SK-N-SH (cell line): Measurements from ENCODE around the gene OSBPL10. TPM values are rescaled to one million over a fixed set of nuclear protein-coding genes. Genes with fewer than 3 reads are reported as not detected.

Source experiments
- CTCF ChIA-PET: fragments of 300-600, 350-600 bp; formaldehyde crosslinking; extraction: SDS; loops from one replicate; lab custom pipeline; 2021; lab: Yijun Ruan, JAX
- POLR2A ChIA-PET: fragments of 350-600 bp; sonication (Branson Sonifier 250); formaldehyde crosslinking; extraction: SDS; loops from one replicate; lab custom pipeline; 2020; ENCODE audit warnings: antibody characterized with exemption, inconsistent platforms; lab: Yijun Ruan, JAX
- DNase-seq: peaks from one replicate; pipeline ENCODE4 v3.0.0; 2012
- H2AFZ ChIP-seq: fragments of 200-600 bp; sonication (generic); 2 replicates; pipeline ENCODE4 v1.8.1; 2016; ENCODE audit warnings: antibody characterized with exemption, mild to moderate bottlenecking, low read depth
- H3F3A ChIP-seq: fragments of 200-600 bp; sonication (generic); replicated peaks from 2 replicates; pipeline ENCODE3; 2016; ENCODE audit warnings: antibody characterized with exemption, mild to moderate bottlenecking; ENCODE audit not compliant: insufficient read depth
- H3K27ac ChIP-seq, 2 experiments: fragments of 200-500 bp in 1 of 2; fragments of 200-600 bp in 1 of 2; sonication (Bioruptor generic) in 1 of 2; sonication (generic), shearing (Covaris generic) in 1 of 2; 2 replicates each; pipeline versions ENCODE4 v1.5.1 to v1.6.1; 2014 to 2016; ENCODE audit warnings: low read depth in 2 of 2, inconsistent platforms in 1 of 2, low read length in 1 of 2, mild to moderate bottlenecking in 1 of 2, mixed read lengths in 1 of 2
- H3K27me3 ChIP-seq: fragments of 200-600 bp; sonication (generic), shearing (Covaris generic); 2 replicates; pipeline ENCODE4 v1.6.1; 2016; ENCODE audit warnings: mixed run types; ENCODE audit not compliant: insufficient read depth
- H3K36me3 ChIP-seq, 2 experiments: fragments of 200-500 bp in 1 of 2; fragments of 200-600 bp in 1 of 2; sonication (Bioruptor generic) in 1 of 2; sonication (generic) in 1 of 2; replicated peaks in 1 of 2; 2 replicates each; pipeline versions ENCODE3 to v1.5.1; 2014 to 2016; ENCODE audit warnings: low read length in 1 of 2, mild to moderate bottlenecking in 1 of 2; ENCODE audit not compliant: insufficient read depth in 2 of 2, control insufficient read depth in 1 of 2
- H3K4me1 ChIP-seq, 2 experiments: fragments of 200-500 bp in 1 of 2; fragments of 200-600 bp in 1 of 2; sonication (Bioruptor generic) in 1 of 2; sonication (generic), shearing (Covaris generic) in 1 of 2; 2 replicates each; pipeline versions ENCODE4 v1.5.1 to v1.6.1; 2014 to 2016; ENCODE audit warnings: low read depth in 1 of 2, low read length in 1 of 2, mixed run types in 1 of 2; ENCODE audit not compliant: insufficient read depth in 2 of 2, control insufficient read depth in 1 of 2
- H3K4me2 ChIP-seq: fragments of 200-600 bp; sonication (generic), shearing (Covaris generic); 2 replicates; pipeline ENCODE4 v1.6.1; 2017; ENCODE audit warnings: mixed run types
- H3K4me3 ChIP-seq, 2 experiments: fragments of 200-500 bp in 1 of 2; fragments of 200-600 bp in 1 of 2; sonication (Bioruptor generic) in 1 of 2; sonication (generic), shearing (Covaris generic) in 1 of 2; 2 replicates each; pipeline versions ENCODE4 v1.5.1 to v1.8.1; 2014 to 2016; ENCODE audit warnings: low read depth in 2 of 2, inconsistent platforms in 1 of 2, low read length in 1 of 2, mild to moderate bottlenecking in 1 of 2, mixed read lengths in 1 of 2, moderate library complexity in 1 of 2
- H3K79me2 ChIP-seq: fragments of 200-600 bp; sonication (generic); 2 replicates; pipeline ENCODE4 v1.8.1; 2017; ENCODE audit warnings: mild to moderate bottlenecking; ENCODE audit not compliant: insufficient read depth
- H3K9ac ChIP-seq: fragments of 200-600 bp; sonication (generic); 2 replicates; pipeline ENCODE4 v1.6.1; 2017; ENCODE audit warnings: mixed run types
- H3K9me2 ChIP-seq: fragments of 200-600 bp; sonication (generic); 2 replicates; pipeline ENCODE4 v1.6.1; 2017; ENCODE audit warnings: mixed run types
- H3K9me3 ChIP-seq: fragments of 200-600 bp; sonication (generic); 2 replicates; pipeline ENCODE4 v1.6.1; 2017; ENCODE audit warnings: mixed run types, mild to moderate bottlenecking, moderate library complexity
- H4K20me1 ChIP-seq: fragments of 200-600 bp; sonication (generic); 2 replicates; pipeline ENCODE4 v1.6.1; 2017; ENCODE audit warnings: mild to moderate bottlenecking, mixed run types; ENCODE audit not compliant: insufficient read depth
- CHD2 ChIP-seq: fragments of 150-350 bp; IDR thresholded peaks from 2 replicates; pipeline ENCODE4 v1.6.1; 2018; ENCODE audit warnings: low read length; ENCODE audit not compliant: partially characterized antibody
- FOSL2 ChIP-seq: IDR thresholded peaks from 2 replicates; pipeline ENCODE4 v1.4.0; 2012; ENCODE audit warnings: low read depth, mild to moderate bottlenecking, moderate library complexity, borderline replicate concordance
- FOXJ3 ChIP-seq: sonication (generic); formaldehyde crosslinking; IDR thresholded peaks from 2 replicates; pipeline ENCODE4 v1.5.1; 2020; ENCODE audit warnings: mild to moderate bottlenecking, missing genetic modification reagents
- GABPA ChIP-seq: IDR thresholded peaks from 2 replicates; pipeline ENCODE4 v1.4.0; 2012; ENCODE audit warnings: low read depth, mild to moderate bottlenecking
- GATA2 ChIP-seq: sonication (generic); formaldehyde crosslinking; IDR thresholded peaks from 2 replicates; pipeline ENCODE4 v1.5.0; 2020; ENCODE audit warnings: mild to moderate bottlenecking, missing genetic modification reagents
- JUND ChIP-seq: IDR thresholded peaks from 2 replicates; pipeline ENCODE4 v1.4.0; 2012
- MEF2A ChIP-seq: IDR thresholded peaks from 2 replicates; pipeline ENCODE4 v1.4.0; 2012; ENCODE audit warnings: low read depth, borderline replicate concordance
- NRF1 ChIP-seq: IDR thresholded peaks from 2 replicates; pipeline ENCODE4 v1.6.1; 2012; ENCODE audit warnings: low read depth, mild to moderate bottlenecking, low read length
- POLR2AphosphoS5 ChIP-seq: IDR thresholded peaks from 2 replicates; pipeline ENCODE4 v1.6.1; 2012; ENCODE audit warnings: low read depth, low read length
- RAD21 ChIP-seq: IDR thresholded peaks from 2 replicates; pipeline ENCODE4 v1.6.1; 2012; ENCODE audit warnings: mild to moderate bottlenecking, low read length
- RCOR1 ChIP-seq: fragments of 150-350 bp; IDR thresholded peaks from 2 replicates; pipeline ENCODE4 v1.6.1; 2017; ENCODE audit warnings: antibody characterized with exemption, low read length
- RXRA ChIP-seq: IDR thresholded peaks from 2 replicates; pipeline ENCODE4 v1.4.0; 2012; ENCODE audit warnings: low read depth, mild to moderate bottlenecking, borderline replicate concordance
- SIN3A ChIP-seq: IDR thresholded peaks from 2 replicates; pipeline ENCODE4 v1.6.1; 2012; ENCODE audit warnings: low read depth, mild to moderate bottlenecking, low read length, moderate library complexity, borderline replicate concordance
- SMC3 ChIP-seq: IDR thresholded peaks from 2 replicates; pipeline ENCODE4 v1.6.1; 2012; ENCODE audit warnings: low read depth, low read length, improper control_type of control experiment
- WGBS: methylation state at CpG from one replicate; pipeline ENCODE4 v1.1.6; 2017; ENCODE audit warnings: low lambda C conversion rate; 5-methylcytosine and 5-hydroxymethylcytosine counted together
- polyA plus RNA-seq, 3 experiments: library from polyadenylated mRNA; depleted of rRNA; stranded (reverse); fragments of >200 nt; gene quantifications; 2 replicates each; pipeline ENCODE4 v1.2.3, GENCODE V29; 2012
- TF ChIP-seq, protein P1 (sequence below): fragments of 200-600 bp; sonication (generic); IDR thresholded peaks from 2 replicates; pipeline ENCODE4 v1.6.1; 2017; ENCODE audit warnings: antibody characterized with exemption, mild to moderate bottlenecking, moderate library complexity
- TF ChIP-seq, protein P2 (sequence below): fragments of 150-350 bp; IDR thresholded peaks from 2 replicates; pipeline ENCODE4 v1.6.1; 2017; ENCODE audit warnings: antibody characterized with exemption, low read length, low read depth, borderline replicate concordance

OSBPL10 gene
- polyA plus RNA-seq, 1 of the 3 experiments (the other 2 are of a cell fraction) = 0.12 TPM

DNA sequence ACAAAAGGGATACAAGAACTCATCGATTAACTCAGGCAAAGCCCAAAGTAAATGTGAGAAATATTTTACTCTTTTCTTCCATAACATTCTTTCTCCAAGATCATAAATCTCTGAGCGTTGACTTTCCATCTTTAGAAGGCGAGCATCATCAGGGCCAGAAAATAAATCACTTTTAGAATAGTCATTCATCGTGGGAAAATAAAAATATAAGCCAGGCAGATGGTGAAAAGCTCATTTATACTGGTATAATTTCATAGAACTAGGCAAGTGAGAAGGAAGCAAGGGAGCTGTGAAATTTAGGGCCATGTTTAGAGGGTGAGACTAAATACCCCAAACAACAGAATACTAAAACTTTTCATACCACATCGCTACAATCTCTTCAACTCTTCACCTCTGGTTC lies 257.4 kb downstream of the OSBPL10 start:
- no peaks in the 10 kb centered on the region for H3K36me3 ChIP-seq
- no peaks in the 10 kb centered on the region for H4K20me1 ChIP-seq
- TF ChIP-seq FOSL2 (no peak), GATA2 (CRISPR knock-in tag) (no peak), JUND (no peak), POLR2AphosphoS5 (no peak), FOXJ3 (CRISPR knock-in tag) (no peak), SIN3A (no peak), RCOR1 (no peak), SMC3 (no peak), GABPA (no peak), MEF2A (no peak), NRF1 (no peak), RXRA (no peak)
- TF ChIP-seq, protein P1, sequence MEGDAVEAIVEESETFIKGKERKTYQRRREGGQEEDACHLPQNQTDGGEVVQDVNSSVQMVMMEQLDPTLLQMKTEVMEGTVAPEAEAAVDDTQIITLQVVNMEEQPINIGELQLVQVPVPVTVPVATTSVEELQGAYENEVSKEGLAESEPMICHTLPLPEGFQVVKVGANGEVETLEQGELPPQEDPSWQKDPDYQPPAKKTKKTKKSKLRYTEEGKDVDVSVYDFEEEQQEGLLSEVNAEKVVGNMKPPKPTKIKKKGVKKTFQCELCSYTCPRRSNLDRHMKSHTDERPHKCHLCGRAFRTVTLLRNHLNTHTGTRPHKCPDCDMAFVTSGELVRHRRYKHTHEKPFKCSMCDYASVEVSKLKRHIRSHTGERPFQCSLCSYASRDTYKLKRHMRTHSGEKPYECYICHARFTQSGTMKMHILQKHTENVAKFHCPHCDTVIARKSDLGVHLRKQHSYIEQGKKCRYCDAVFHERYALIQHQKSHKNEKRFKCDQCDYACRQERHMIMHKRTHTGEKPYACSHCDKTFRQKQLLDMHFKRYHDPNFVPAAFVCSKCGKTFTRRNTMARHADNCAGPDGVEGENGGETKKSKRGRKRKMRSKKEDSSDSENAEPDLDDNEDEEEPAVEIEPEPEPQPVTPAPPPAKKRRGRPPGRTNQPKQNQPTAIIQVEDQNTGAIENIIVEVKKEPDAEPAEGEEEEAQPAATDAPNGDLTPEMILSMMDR = no peak
- TF ChIP-seq, protein P2, sequence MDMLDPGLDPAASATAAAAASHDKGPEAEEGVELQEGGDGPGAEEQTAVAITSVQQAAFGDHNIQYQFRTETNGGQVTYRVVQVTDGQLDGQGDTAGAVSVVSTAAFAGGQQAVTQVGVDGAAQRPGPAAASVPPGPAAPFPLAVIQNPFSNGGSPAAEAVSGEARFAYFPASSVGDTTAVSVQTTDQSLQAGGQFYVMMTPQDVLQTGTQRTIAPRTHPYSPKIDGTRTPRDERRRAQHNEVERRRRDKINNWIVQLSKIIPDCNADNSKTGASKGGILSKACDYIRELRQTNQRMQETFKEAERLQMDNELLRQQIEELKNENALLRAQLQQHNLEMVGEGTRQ = no peak
- TF ChIP-seq, all 33 proteins: peak for 0
- no peaks in the 10 kb centered on the region for H3K9me2 ChIP-seq
- H3K4me3 ChIP-seq = no peak overlapping the region
- CTCF ChIA-PET = interaction anchor here (1.1 to 1.9 kb wide), 3 partner anchors 31 to 120 kb away, joined by 4 to 7 read pairs (median 4); no protein-coding TSS in a partner anchor
- no peaks in the 10 kb centered on the region for H3F3A ChIP-seq
- POLR2A ChIA-PET = no interaction called here
- H3K79me2 ChIP-seq = no peaks in the 10 kb centered on the region
- no peak for DNase-seq
- H3K4me2 ChIP-seq = no peak overlapping the region
- H2AFZ ChIP-seq = no peak overlapping the region
- WGBS = 53% methylated on average over 5 of the region's 5 CpGs
- H3K4me1 ChIP-seq = no peaks in the 10 kb centered on the region
- H3K9me3 ChIP-seq = no peaks in the 10 kb centered on the region
- no peak overlapping the region for H3K27ac ChIP-seq
- H3K27me3 ChIP-seq = no peaks in the 10 kb centered on the region; the same call in 1 of the 2 replicates
- no peak overlapping the region for H3K9ac ChIP-seq

DNA sequence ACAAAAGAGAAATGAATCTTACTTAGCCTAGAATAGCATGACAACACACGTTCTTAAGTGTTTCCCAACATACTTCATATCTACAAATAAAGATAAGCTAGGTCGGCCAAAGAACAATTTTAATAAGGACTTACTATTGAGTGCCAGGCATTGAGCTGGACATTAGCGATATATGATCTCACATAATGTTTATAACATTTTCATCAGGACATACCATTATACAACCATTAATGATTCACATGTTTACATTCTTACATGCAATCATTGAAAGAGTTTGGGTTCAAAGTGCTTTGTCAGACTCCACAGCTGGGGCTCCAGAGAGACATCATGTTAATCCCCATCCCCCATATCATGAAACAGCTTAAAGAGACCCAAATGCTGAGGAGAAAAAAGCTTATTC lies 259.4 kb downstream of the OSBPL10 start:
- ChIA-PET POLR2A (no interaction called here), CTCF (no interaction called here)
- Histone ChIP-seq H3K9me2 (no peaks in the 10 kb centered on the region), H3K4me1 (no peaks in the 10 kb centered on the region), H3K27ac (no peak overlapping the region), H3K36me3 (no peaks in the 10 kb centered on the region), H3K4me3 (no peak overlapping the region), H2AFZ (no peak overlapping the region), H3K4me2 (no peak overlapping the region), H3K9ac (no peak overlapping the region), H3K79me2 (no peaks in the 10 kb centered on the region), H3K9me3 (no peaks in the 10 kb centered on the region), H4K20me1 (no peaks in the 10 kb centered on the region), H3K27me3 (no peaks in the 10 kb centered on the region; the same call in 1 of the 2 replicates), H3F3A (no peaks in the 10 kb centered on the region)
- TF ChIP-seq RAD21 (no peak), CHD2 (no peak)
- DNase-seq = no peak
- 55% methylated on average over 3 of the region's 3 CpGs for WGBS
